GM21447 (cell line): ENCODE measurements around the gene PARD3B.
A peak's percentile ranks its signal among the peaks of the same experiment; 100 is the strongest.

ENCODE experiments used
- ATAC-seq: cut with Tn5 transposase; IDR thresholded peaks from one replicate; pipeline ENCODE4 v1.9.1; 2021; ENCODE audit not compliant: unreplicated experiment

The PARD3B gene

DNA sequence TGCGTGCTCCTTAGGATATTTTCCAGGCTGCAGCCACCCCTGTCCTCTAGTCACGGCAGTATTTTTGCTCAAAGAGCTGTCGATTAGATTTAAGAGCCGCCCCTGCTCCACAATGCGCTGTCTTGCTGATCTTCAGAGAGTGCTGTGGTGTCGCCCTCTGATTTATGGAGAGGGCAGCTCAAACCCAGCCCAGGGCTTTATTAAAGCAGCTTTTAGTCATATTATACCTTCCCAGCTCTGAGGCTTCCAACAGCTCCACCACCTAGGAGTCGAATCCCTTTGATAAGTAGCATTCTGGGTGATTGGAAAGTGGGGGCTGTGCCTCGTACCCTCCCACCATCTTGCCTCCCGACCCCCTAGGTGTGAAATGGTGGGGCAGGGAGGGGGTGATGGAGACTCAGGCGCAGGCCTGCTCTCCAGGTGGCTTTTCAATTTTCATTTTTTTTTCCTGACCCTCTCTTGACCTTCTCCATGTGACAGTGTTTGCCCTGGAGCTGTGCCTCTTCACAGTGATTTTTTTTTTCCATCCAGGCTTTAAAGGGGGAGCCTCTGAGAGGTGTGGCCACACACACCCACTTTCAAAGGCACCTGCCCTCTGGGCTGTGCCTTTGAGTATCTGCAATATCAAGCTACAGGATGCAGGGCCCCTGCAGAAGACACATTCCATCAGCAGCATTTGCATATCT lies 1084.0 kb downstream of the PARD3B start:
- ATAC-seq: no peak

DNA sequence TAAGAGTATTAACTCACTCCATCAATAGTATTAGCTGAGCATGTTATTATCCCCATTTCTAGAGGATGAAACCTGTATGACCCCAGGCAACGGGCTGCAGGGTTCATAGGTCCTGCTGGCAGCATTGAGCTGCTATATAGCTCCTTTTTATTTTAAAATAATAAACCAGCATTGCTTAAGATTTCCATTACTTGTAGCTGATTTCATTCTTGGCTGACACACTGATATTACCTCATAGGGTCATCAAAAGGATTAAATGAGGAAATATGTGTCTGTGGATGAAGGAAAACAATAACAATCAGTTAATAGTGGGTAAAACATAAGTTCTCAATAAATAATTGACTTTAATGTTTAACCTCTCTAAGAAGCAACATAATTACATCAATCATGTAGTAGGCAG lies 1088.7 kb downstream of the PARD3B start:
- ATAC-seq: no peak

DNA sequence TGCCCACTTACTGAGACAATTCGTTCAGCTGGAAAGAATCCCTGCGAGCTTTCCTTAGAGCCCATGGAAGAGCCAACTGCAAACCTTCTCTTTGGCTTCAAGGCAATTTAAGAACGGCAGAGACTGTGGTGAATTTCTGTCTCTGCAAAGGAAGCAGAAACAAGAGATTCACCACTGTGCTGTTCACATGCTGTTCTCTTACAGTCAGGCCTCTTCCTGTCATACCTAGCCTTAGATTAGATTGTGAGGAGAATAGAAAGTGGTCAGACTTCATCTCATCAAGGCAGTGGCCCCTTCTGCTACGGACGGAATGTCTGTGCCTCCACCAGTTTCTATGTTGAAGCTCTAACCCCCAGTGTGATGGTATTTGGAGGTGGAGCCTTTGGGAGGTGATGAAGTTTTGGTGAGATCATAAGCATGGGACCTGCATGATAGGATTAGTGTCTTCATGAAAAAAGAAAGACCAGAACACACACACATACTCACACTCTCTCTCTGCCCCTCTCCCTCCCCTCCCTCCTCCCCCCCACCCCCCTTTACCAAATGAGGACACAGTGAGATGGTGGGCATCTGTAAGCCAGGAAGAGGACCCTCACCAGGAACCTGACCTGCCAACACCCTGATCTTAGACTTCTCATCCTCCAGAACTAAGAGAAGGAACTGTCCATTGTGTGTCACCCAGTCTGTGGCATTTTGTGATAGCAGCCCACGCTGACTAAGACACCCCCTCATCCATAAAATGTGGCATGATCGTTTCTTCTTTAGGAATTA lies 1091.5 kb downstream of the PARD3B start:
- no peak for ATAC-seq

DNA sequence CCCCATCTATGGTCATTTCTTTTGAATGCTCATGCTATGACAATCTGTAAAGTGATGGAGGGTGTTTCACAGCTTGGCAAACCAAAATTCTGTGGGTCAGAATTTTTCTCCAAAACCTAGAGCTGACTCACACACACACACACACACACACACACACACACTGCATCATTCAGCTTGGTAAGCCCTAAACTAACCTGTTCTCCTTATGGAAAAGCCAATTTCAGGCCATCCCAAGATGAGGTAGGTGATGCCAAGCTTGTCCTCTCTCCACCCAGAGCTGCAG lies 1092.0 kb downstream of the PARD3B start:
- ATAC-seq: no peak

DNA sequence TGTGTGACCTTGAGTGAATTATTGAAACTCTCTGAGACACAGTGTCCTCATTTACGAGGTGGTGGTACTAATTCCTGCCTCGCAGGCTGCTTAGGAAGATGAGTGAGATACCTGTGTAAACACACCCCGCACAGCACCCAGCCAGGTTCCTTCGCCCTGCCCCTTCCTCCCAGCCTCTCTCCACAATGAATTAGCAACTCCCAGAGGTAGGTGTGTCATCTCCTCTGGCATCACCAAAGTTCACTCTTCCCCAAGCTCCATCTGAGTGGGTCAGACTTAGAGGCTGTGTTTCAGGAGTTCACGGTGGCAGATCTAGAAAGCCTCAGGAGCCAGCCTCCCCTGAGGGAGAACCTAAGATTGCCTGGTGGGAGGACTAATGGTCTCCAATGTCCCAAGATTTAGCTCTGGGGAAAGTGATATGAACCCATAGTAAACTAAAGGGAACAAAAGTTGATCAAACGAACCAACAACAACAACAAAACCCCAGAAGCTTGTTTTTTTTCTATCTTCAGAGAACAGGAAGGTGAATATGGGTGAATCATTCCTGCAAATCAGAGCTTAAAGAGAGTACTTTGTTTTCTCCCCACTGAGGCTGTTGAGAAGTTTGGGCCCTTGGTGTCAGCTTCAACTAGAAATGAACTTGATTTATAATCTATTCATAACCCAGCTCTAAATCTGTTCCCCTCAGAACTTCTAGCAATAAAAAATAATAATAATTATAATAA lies 1092.7 kb downstream of the PARD3B start:
- ATAC-seq: no peak

DNA sequence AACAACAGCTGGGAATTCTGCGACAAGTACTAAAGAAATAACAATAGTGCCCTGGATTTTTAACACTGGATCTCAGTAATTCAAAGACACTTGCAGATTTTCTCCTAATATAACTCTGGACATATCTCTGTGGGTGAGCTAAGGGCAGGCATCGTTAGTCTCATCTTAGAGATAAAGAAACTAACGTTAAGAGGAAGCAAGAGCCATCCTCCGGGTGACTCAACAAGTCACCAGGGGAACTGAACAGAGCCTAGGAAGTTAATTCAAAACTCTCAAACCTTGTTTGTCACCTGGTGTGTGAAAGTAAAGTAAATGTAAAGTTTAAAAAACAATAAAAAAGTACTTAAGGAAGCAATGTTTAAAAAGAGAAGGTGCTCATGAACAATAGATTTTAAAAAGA lies 1095.4 kb downstream of the PARD3B start:
- ATAC-seq: no peak

DNA sequence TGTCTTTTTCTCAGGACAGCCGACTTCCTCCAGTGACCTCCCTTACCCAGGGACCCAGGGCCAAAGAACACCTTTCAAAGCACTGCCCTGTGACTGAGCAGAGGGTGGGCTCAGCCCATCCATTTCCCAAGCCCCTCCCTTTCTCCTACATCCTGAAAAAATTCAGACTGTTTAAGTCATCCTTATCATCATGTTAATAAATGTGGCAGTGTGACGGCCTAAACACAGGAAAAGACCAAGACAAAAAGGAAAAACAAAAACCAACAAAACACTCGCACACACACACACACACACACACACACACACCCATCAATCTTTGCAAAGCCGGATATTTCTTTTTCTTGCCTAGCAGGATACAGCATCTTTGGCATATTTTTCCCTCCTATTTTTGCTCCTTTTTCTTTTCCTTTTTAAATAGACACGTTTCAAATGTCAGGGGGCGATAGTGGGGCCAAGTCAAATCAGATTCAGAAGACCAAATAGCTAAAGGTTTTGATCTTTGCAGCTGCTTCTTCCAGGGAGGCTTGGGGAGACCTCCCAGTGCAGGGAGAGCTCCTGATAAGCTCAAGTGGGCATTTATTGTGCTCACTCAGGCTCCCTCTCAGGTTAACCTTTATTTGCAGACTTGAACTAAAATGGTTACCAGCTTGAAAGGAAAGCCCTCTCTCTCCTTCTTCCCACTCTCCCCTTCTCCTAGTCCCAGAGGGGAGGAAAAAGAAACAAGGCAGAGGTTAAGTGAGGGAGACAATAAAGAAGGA lies 1097.5 kb downstream of the PARD3B start:
- ATAC-seq: no peak

DNA sequence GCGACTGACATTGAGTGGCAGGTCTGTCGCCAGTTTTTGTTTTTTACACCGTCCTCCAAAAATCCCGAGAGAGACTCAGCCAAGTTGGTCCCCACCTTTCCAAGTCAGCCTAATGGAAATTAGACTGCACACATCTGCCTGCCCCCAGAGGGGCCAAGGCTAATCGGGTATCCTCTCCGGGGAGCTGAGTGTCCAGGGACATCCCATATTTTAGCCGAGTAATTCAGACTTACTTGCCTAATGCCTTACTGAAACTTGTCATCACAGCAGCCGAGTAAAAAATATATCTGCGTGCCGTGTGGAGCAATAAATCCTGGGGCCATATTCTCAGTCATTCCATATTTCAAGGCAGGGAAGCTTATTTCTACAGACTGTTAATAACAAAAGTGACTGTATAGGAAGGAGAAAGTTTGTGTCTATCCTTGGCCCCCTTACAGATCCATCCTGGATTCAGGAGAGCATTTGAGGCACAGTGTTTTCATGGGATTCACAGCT lies 1098.2 kb downstream of the PARD3B start:
- ATAC-seq: no peak

DNA sequence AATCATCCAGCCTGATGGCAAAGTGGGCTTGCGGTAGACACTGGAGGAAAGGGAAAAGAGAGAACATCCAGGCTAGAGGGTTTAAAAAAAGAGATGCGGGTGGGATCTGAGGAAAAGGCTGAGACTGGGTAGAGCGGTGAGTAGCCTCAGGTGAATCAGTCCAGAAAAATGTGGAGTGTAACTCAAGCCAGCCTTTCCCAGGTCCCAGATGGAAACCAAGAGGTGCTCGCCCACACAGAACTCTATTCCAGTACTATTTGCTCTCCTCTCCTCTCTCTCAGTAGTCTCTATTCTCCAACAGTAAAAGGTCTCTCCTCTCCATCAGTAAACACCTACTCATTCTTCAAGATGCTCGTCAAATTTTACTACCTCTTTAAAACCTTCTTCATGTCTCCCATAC lies 1098.7 kb downstream of the PARD3B start:
- ATAC-seq: no peak

DNA sequence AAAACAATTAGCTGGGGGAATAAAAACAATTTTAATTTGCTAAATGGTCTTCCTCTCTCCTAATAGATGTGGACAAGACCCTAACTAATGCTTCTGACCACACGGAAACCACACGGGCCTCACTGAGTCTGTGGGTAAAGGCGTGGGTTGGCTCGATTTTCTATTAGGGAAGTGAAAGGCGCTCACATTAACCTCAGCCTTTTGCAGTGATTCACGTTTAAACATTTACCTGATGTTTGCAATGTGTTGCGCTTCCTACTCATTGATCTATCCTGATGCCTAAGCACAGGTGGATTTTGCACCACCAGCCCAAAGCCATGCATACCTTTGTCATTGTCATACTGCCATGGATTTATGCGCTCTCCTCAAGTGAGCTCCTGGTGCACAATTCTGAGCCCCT lies 1101.4 kb downstream of the PARD3B start:
- peak; percentile 99 for ATAC-seq

DNA sequence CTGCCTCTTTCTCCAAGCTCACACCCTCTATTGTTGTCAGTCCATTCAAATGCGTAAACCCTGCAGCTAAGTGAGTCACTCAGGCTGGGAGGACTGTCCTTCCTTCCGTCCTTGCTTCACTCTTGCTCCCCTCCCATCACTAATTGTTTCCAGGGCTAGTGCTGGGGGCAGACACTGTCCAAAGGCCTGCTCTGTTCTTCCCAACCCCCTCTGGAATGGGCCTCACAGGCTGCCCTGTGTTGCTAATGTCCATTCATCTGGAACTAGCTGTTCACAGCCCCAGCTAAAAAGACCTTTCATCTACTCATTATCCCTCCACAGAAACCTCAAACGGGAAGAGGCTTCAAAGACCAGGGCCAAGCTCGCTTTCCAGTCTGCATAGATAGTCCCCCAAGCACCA lies 1105.2 kb downstream of the PARD3B start:
- ATAC-seq: no peak

DNA sequence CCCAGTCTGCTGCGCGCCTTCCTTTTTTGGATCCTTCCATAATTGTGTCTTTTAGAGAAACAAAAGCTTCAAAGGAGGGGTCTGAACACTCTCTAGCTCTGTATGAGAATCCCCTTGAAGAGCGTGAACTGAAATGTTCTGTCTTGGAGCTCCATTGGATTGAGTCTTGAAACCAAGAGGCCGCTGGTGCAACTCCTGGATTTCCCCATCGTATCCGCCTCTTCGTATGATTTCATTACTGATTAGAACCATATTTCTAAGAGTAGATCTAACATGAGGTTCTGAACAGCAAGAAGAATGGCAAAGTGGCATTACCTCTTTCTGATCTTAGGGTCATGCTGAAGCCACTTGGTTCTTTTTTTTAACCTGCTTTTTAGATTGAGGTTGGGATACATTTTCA lies 1105.7 kb downstream of the PARD3B start:
- no peak for ATAC-seq

DNA sequence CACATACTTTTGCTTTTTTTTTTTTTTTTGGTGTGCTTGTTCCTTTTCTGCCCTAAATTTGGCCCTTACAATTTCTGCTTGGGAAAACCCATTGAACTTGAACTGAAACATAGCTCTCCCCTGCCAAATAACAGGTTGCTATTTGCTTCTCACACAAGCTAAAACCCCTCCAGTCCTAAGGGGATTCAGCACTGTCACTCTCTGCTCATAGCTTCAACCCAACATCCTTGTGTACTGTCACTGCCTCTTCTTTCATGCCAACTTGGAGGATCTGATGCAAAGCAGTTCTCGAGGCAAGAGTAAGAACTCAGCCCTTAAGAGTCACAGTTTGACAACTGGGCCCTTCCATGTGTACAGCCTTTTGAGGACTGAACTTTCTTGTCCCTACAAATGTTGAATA lies 1106.4 kb downstream of the PARD3B start:
- no peak for ATAC-seq

DNA sequence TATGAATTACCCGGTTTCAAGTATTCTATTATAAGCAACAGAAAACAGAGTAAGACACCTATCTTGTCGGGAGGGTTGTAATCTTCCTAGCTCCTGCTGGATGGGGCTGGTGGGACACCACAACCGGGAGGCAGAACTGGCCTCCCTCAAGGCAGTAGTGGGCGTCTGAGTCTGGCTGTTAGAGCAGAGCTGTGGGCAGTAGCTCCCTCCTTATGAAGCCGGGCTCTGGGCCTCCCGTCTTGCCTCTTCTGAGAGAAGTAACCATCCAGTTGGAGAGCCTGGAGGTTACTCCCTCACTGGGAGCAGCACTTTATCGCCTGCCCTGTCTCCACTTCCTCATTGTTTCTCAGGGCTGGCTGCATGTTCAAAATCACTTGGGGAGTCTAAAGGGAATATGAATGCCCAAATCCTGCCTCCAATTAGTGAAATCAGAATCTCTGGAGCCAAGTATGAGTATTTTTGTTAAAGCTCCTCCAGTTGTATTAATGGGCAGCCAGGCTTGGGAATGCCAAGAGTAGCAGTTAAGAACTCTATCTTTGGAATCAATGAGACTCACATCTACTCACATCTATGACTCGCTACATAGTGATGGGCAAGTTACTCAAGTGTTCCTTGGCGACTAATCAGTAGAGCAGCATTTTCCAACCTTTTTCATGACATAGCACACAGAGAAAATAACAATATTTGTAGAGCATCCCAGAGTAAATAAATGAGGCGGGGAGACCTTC lies 1109.8 kb downstream of the PARD3B start:
- no peak for ATAC-seq

DNA sequence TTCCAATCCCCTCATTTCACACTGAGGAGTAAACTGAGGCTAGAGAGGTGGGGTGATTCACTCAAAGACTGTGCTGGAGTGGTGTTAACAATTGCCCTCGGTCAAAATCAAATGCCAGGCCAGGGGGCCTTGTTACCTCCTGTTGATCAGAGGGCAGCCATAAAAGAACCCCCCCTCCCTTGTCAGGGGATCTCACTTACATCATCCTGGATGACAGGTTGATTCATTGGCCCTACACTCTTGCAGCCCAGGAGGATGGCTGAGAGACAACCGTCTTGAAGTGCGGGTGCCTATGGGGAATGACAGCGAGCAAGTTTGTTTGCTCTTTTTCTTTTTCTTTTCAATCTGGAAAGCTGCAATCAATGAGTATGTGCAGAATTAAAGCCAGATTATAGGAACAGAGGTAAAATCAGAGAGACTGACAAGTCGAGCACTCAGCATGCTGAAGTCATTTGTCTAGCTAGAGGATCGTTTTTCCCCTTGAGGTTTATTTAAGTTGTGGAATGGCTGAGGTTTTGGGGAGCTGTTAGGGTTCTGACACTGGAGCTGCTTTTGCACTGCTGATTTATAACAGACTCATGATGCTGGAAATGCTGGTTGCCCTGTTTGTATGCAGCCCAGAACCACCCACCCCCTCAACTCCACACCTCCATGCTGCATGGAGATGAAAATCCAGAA lies 1110.6 kb downstream of the PARD3B start:
- ATAC-seq: no peak

DNA sequence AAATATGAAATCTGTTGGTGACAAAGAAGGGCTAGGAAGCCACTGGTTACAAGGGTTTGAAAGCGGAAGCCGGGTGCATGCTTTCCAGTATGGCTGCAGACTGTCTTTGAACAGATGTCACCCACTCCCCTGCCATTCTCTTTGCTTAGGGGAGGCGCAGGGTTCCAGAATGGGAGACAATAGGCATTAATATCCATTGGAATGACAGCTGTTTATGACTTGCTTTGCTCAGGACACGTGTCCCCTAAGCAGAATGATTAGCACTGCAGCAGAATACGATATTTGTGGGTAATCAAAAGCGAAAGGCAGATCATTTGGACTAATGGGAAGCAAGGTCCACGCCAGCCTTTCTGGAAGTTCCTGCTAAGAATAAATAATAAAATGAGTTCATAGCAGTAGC lies 1111.2 kb downstream of the PARD3B start:
- ATAC-seq: no peak

DNA sequence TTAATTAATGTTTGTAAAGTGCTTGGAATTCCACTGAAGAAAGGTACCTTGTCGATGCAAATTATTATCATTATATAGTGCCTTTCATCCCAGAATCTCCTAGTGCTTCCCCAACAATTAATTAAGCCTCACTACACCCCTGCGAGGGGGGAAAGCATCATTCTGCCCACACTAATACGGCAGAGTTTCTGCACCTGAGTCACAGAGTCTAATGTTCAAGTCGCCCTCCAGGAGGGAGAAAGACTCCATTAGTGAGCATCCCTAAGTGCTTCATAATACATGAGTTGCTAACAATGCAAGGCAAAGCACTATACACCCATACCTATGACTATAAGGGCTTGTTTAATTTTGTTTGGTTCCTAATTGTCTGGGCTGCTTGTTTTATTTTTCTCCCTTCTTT lies 1111.7 kb downstream of the PARD3B start:
- no peak for ATAC-seq

DNA sequence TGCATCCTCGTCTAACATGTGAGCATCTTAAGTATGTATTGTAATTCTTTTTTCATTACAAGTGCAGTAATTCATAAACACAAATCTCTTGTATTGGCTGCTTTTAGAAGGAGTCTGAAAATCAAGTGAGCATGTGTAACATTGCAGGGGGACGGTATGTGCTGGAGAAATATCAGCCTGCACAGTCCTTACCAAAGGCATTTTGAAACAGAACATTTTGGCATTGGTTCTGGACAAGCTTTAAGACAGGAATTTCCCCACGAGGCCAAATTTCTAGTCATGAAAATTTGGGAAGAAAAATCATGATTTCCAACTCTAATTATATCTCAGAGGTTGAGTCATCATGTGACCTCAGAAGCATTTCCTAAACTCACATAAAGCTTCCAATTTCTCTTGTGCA lies 1112.3 kb downstream of the PARD3B start:
- no peak for ATAC-seq

DNA sequence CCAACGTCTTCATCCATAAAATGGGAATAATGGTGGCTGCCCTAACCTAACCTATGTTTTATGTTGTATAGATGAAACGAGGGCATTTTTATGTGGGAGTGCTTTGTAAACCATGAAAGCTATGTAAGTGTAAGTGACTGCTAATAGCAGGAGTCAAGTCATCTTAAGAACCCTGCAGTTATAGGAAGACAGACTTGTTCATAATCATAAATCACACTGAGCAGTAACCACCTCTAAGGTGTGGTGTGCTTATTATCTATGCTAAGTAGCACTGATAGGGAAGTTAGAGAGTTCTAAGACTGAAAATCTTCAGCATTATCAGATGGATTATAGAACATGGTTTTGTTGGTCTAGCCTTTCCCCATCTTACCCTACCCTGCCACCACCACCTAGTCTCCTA lies 1112.8 kb downstream of the PARD3B start:
- ATAC-seq: no peak

DNA sequence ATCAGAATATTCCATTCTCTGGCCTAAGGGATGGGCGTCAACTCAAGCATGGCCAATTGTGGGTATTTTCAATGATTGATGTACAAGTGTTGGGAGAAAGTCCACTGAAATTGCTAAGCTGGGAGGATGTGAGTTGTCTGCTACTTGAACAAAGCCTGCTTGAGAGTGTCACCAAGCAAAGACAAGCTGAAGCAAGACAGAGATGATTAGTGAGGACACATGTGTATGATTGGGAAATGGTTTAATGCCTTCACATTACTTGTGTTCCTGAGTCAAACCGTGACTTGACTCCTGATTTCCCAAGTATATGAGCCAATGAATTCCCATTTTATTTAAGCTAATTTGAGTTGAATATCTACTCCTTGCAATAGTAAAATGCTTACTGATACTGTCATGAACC lies 1113.3 kb downstream of the PARD3B start:
- ATAC-seq: no peak
